ENCODE data around the gene DCAF8.

Gene DCAF8

DNA sequence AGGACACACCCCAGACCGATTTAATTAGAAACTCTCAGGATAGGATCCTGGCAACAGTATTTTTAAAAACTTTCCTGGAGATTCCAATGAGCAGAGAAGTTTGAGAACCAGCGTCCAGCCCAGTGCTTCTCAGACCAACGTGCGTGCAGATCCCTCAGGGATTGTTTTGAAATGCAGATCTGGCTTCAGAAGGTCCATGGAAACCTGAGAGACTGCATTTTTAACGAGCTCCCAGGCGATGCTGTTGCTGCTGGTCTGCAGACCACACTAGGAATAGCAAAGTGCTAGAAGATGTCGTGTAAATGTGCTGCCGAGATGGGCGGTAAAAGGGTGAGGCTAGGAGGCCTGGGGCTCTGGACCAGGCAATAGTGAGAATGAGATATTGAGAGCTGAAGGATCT is 90.4 kb downstream of the DCAF8 start:
- H3K4me2 ChIP-seq (ENCODE audit: low read depth, low read length, poor library complexity, severe bottlenecking) = no peak overlapping the region
- no peak overlapping the region for H2AFZ ChIP-seq (ENCODE audit: low read length)
- H3K4me3 ChIP-seq (ENCODE audit: low read length, poor library complexity, severe bottlenecking) = no peak overlapping the region
- TF ChIP-seq CTCF (conservative IDR thresholded peaks at IDR 0.05; ENCODE audit: low read length) (no peak), EZH2phosphoT487 (IDR thresholded peaks at IDR 0.05; ENCODE audit: borderline replicate concordance) (no peak)
- no peak overlapping the region for H3K9ac ChIP-seq (ENCODE audit: low read depth, low read length, poor library complexity, severe bottlenecking)
- no peaks in the 10 kb centered on the region for H3K9me3 ChIP-seq (ENCODE audit: insufficient read depth, low read depth, low read length)
- H3K9me2 ChIP-seq (replicated peaks; ENCODE audit: low read depth, low read length) = no peaks in the 10 kb centered on the region
- H3K27me3 ChIP-seq (ENCODE audit: insufficient read depth, low read length, poor library complexity, severe bottlenecking) = no peaks in the 10 kb centered on the region
- no peaks in the 10 kb centered on the region for H3K79me2 ChIP-seq (ENCODE audit: insufficient read depth, low read length)
- H3F3A ChIP-seq (ENCODE audit: low read depth) = 0 out of 2 replicates have a peak, but pooled peaks cover 6% of the 10 kb centered on the region
- no peaks in the 10 kb centered on the region for H4K20me1 ChIP-seq (ENCODE audit: insufficient read depth, low read length, poor library complexity, severe bottlenecking)
- no peaks in the 10 kb centered on the region for H3K36me3 ChIP-seq (ENCODE audit: insufficient read depth, low read length)
- peaks cover 19% of the 10 kb centered on the region for H3K4me1 ChIP-seq (ENCODE audit: insufficient read depth, low read length, poor library complexity, severe bottlenecking)

DNA sequence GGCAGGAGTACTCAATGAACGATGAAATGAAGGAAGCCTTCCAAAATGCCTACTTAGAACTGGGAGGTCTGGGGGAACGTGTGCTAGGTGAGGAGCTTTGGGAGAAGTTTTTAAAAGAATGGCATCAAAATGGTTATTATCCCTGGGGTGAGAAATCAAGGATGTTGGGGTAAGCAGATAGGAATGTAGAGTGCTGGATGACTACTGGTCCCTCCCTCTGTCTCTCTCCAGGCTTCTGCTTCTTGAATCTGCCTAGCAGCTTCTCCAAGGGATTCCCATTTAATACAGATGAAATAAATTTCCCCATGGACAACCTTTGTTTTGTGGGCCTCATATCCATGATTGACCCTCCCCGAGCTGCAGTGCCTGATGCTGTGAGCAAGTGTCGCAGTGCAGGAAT is 91.0 kb downstream of the DCAF8 start:
- Histone ChIP-seq H4K20me1 (ENCODE audit: insufficient read depth, low read length, poor library complexity, severe bottlenecking) (no peaks in the 10 kb centered on the region), H3K4me3 (ENCODE audit: low read length, poor library complexity, severe bottlenecking) (no peak overlapping the region), H2AFZ (ENCODE audit: low read length) (no peak overlapping the region), H3K9me3 (ENCODE audit: insufficient read depth, low read depth, low read length) (no peaks in the 10 kb centered on the region), H3K79me2 (ENCODE audit: insufficient read depth, low read length) (no peaks in the 10 kb centered on the region), H3F3A (ENCODE audit: low read depth) (0 out of 2 replicates have a peak, but pooled peaks cover 6% of the 10 kb centered on the region), H3K27me3 (ENCODE audit: insufficient read depth, low read length, poor library complexity, severe bottlenecking) (no peaks in the 10 kb centered on the region), H3K9me2 (replicated peaks; ENCODE audit: low read depth, low read length) (no peaks in the 10 kb centered on the region), H3K36me3 (ENCODE audit: insufficient read depth, low read length) (no peaks in the 10 kb centered on the region), H3K9ac (ENCODE audit: low read depth, low read length, poor library complexity, severe bottlenecking) (no peak overlapping the region), H3K4me2 (ENCODE audit: low read depth, low read length, poor library complexity, severe bottlenecking) (no peak overlapping the region), H3K4me1 (ENCODE audit: insufficient read depth, low read length, poor library complexity, severe bottlenecking) (peaks cover 21% of the 10 kb centered on the region)
- TF ChIP-seq CTCF (conservative IDR thresholded peaks at IDR 0.05; ENCODE audit: low read length) = no peak
- no peak for TF ChIP-seq EZH2phosphoT487 (IDR thresholded peaks at IDR 0.05; ENCODE audit: borderline replicate concordance)

- Histone ChIP-seq H3K36me3 (ENCODE audit: insufficient read depth, low read length) (no peaks in the 10 kb centered on the region), H4K20me1 (ENCODE audit: insufficient read depth, low read length, poor library complexity, severe bottlenecking) (no peaks in the 10 kb centered on the region), H2AFZ (ENCODE audit: low read length) (peak overlapping the region; percentile 84), H3K4me1 (ENCODE audit: insufficient read depth, low read length, poor library complexity, severe bottlenecking) (peaks cover 24% of the 10 kb centered on the region), H3K4me2 (ENCODE audit: low read depth, low read length, poor library complexity, severe bottlenecking) (peak overlapping the region; percentile 70), H3F3A (ENCODE audit: low read depth) (0 out of 2 replicates have a peak, but pooled peaks cover 6% of the 10 kb centered on the region), H3K79me2 (ENCODE audit: insufficient read depth, low read length) (no peaks in the 10 kb centered on the region), H3K4me3 (ENCODE audit: low read length, poor library complexity, severe bottlenecking) (peak overlapping the region; percentile 60), H3K9me3 (ENCODE audit: insufficient read depth, low read depth, low read length) (no peaks in the 10 kb centered on the region), H3K9ac (ENCODE audit: low read depth, low read length, poor library complexity, severe bottlenecking) (peak overlapping the region; percentile 33), H3K9me2 (replicated peaks; ENCODE audit: low read depth, low read length) (no peaks in the 10 kb centered on the region), H3K27me3 (ENCODE audit: insufficient read depth, low read length, poor library complexity, severe bottlenecking) (no peaks in the 10 kb centered on the region)
- TF ChIP-seq CTCF (conservative IDR thresholded peaks at IDR 0.05; ENCODE audit: low read length) (no peak), EZH2phosphoT487 (IDR thresholded peaks at IDR 0.05; ENCODE audit: borderline replicate concordance) (no peak)
These were observed 92.6 kb downstream of the DCAF8 start for GRCh38 chr1:160169553-160170399.

Data from Loucy (cell line).